ENCODE data around the gene FDX1. TPM values are rescaled to one million over a fixed set of nuclear protein-coding genes. Genes with fewer than 3 reads are reported as not detected.

Gene FDX1
- total and polyA plus RNA-seq, 2 of the 8 experiments (the other 6 are each of a cell fraction or from before 2014, with no cell fraction given), result 3.7 to 9.6 TPM

GRCh38 chr11:110424775-110425444, 4.8 kb upstream of the FDX1 start:
- Histone ChIP-seq H2BK120ac (replicated peaks; ENCODE audit: low read depth, low read length) (no peak overlapping the region), H4K8ac (ENCODE audit: extremely low read depth, insufficient read depth, low read length) (no peak overlapping the region), H3K56ac (replicated peaks; ENCODE audit: insufficient read length, low read depth, low read length) (no peak overlapping the region), H3K4ac (replicated peaks; ENCODE audit: insufficient read length, low read depth, low read length) (no peak overlapping the region), H3K9me3 (ENCODE audit: insufficient read depth in 2 of 2, low read depth in 1 of 2, low read length in 1 of 2) (peaks cover 0 to 3% of the 10 kb centered on the region in 2 experiments; a peak in 3 of 4 replicates), H3K18ac (ENCODE audit: extremely low read depth, low read length) (no peak overlapping the region), H2BK12ac (ENCODE audit: low read depth, low read length) (no peak overlapping the region), H3K4me1 (replicated peaks in 1 of 4; ENCODE audit: control insufficient read depth in 3 of 4, insufficient read depth in 4 of 4, low read length in 3 of 4) (no peaks in the 10 kb centered on the region), H2BK5ac (ENCODE audit: low read depth, low read length) (no peak overlapping the region), H3K27ac (ENCODE audit: low read depth, low read length) (no peak overlapping the region), H3K79me1 (ENCODE audit: low read depth, low read length) (no peaks in the 10 kb centered on the region), H3K23me2 (ENCODE audit: low read depth, low read length) (no peaks in the 10 kb centered on the region), H2AFZ (ENCODE audit: low read length) (no peak overlapping the region), H2BK20ac (ENCODE audit: low read length) (no peak overlapping the region), H3K9ac (replicated peaks in 1 of 4; ENCODE audit: extremely low read depth in 1 of 4, low read depth in 3 of 4, low read length in 3 of 4) (no peak overlapping the region), H2AK5ac (ENCODE audit: low read depth, low read length) (no peak overlapping the region), H3K4me3 (ENCODE audit: extremely low read depth in 1 of 4, insufficient read depth in 2 of 4, low read depth in 3 of 4, low read length in 4 of 4) (no peak overlapping the region), H3K79me2 (ENCODE audit: control insufficient read depth in 1 of 2, insufficient read depth in 2 of 2, low read length in 2 of 2) (no peaks in the 10 kb centered on the region), H3K27me3 (replicated peaks in 1 of 4; ENCODE audit: control insufficient read depth in 3 of 4, extremely low read depth in 1 of 4, insufficient read depth in 3 of 4, low read length in 3 of 4) (no peaks in the 10 kb centered on the region; a peak in 1 of 7 replicates), H3K23ac (ENCODE audit: insufficient read length) (no peak overlapping the region), H3K36me3 (ENCODE audit: control insufficient read depth in 2 of 4, insufficient read depth in 4 of 4, low read length in 3 of 4) (no peaks in the 10 kb centered on the region), H4K5ac (ENCODE audit: insufficient read length, low read depth, low read length) (no peak overlapping the region), H4K91ac (replicated peaks; ENCODE audit: insufficient read length, low read length) (no peak overlapping the region), H3K14ac (ENCODE audit: insufficient read length) (no peak overlapping the region), H4K20me1 (replicated peaks in 1 of 2; ENCODE audit: control insufficient read depth in 1 of 2, insufficient read depth in 2 of 2, low read length in 2 of 2) (no peaks in the 10 kb centered on the region), H2BK15ac (ENCODE audit: low read length) (no peak overlapping the region), H3K4me2 (ENCODE audit: insufficient read depth in 1 of 2, low read depth in 2 of 2, low read length in 2 of 2) (no peak overlapping the region)
- 80% methylated on average over 3 of the region's 3 CpGs; no CpG with 5 or more reads in 1 of the 2 experiments for WGBS, 2 experiments (ENCODE audit: extremely low coverage in 1 of 2, insufficient coverage in 1 of 2, insufficient read length in 1 of 2, insufficient replicate concordance in 2 of 2, low coverage in 1 of 2, low lambda C conversion rate in 2 of 2, missing lambda C conversion rate in 1 of 2)
- DNase-seq (ENCODE audit: low read depth in 1 of 2, low spot score in 2 of 2), result no peak
- FAIRE-seq, result no peak
- ChIA-PET CTCF (ENCODE audit: partially characterized antibody) (interaction anchor here (0.9 to 1.2 kb wide), 3 partner anchors 10 to 48 kb away, joined by 3 to 4 read pairs (median 4); no protein-coding TSS in a partner anchor), POLR2A (ENCODE audit: partially characterized antibody) (no interaction called here)
- TF ChIP-seq TAF7 (optimal IDR thresholded peaks at IDR 0.05; ENCODE audit: borderline replicate concordance, low read depth, low read length), result no peak
- no peak for TF ChIP-seq PHF8 (conservative IDR thresholded peaks at IDR 0.05; ENCODE audit: low read depth, low read length)
